Lung (tissue), 12 donors: Measurements from ENCODE around the gene TMOD4. TPM values are rescaled to one million over a fixed set of nuclear protein-coding genes. Genes with fewer than 3 reads are reported as not detected.

Source experiments
- ATAC-seq: fragments of 200-7000 bp; cut with Tn5 transposase; one replicate; pipeline ENCODE4 v1.9.1; 2020; ENCODE audit warnings: moderate number of reproducible peaks; ENCODE audit not compliant: insufficient read depth, low FRiP score
- DNase-seq, 3 donors: peaks; one replicate each; pipeline ENCODE4 v3.0.0-alpha.2; 2013 to 2017
- H3K27ac ChIP-seq, 2 donors: one replicate each; pipeline ENCODE4 v1.5.1; 2013; ENCODE audit warnings: mild to moderate bottlenecking in 2 of 2, moderate library complexity in 2 of 2, control low read depth in 1 of 2, inconsistent platforms in 1 of 2, low read depth in 1 of 2, low read length in 1 of 2
- H3K27me3 ChIP-seq, 3 donors: one replicate each; pipeline ENCODE4 v1.5.1; 2013; ENCODE audit warnings: low read length in 2 of 3; ENCODE audit not compliant: control insufficient read depth in 3 of 3, insufficient read depth in 3 of 3
- H3K36me3 ChIP-seq, 4 donors: one replicate each; pipeline ENCODE4 v1.5.1; 2013; ENCODE audit warnings: low read length in 4 of 4, mild to moderate bottlenecking in 1 of 4, moderate library complexity in 1 of 4; ENCODE audit not compliant: control insufficient read depth in 4 of 4, insufficient read depth in 4 of 4
- H3K4me1 ChIP-seq, 5 donors: one replicate each; pipeline ENCODE4 v1.5.1; 2013; ENCODE audit warnings: low read length in 5 of 5, mild to moderate bottlenecking in 2 of 5, moderate library complexity in 1 of 5; ENCODE audit not compliant: control insufficient read depth in 5 of 5, insufficient read depth in 5 of 5
- H3K4me3 ChIP-seq: one replicate; pipeline ENCODE4 v1.5.1; 2013; ENCODE audit warnings: mild to moderate bottlenecking, control low read depth, moderate library complexity
- H3K9ac ChIP-seq, 2 donors: one replicate each; pipeline ENCODE4 v1.5.1; 2013; ENCODE audit warnings: low read length in 2 of 2, control low read depth in 1 of 2; ENCODE audit not compliant: insufficient read depth in 1 of 2
- H3K9me3 ChIP-seq, 4 donors: one replicate each; pipeline ENCODE4 v1.5.1; 2013; ENCODE audit warnings: low read length in 3 of 4, mild to moderate bottlenecking in 1 of 4, moderate library complexity in 1 of 4; ENCODE audit not compliant: control insufficient read depth in 4 of 4, insufficient read depth in 3 of 4
- CTCF ChIP-seq: IDR thresholded peaks from 2 replicates; pipeline ENCODE4 v1.5.1; 2012; ENCODE audit warnings: mild to moderate bottlenecking; ENCODE audit errors: control extremely low read depth, extremely low read depth
- WGBS, 2 donors: extraction: QIAGEN DNeasy Blood & Tissue Kit; methylation state at CpG; one replicate each; pipeline ENCODE4 v1.1.7; 2013; 5-methylcytosine and 5-hydroxymethylcytosine counted together
- polyA plus RNA-seq, 2 donors: library from polyadenylated mRNA; stranded (reverse); fragments of 200-250 nt; gene quantifications; one replicate each; pipeline ENCODE4 v1.2.1, GENCODE V29; 2013
- total RNA-seq, 2 donors: library from RNA; depleted of rRNA in 1 of 2; stranded (reverse); fragments of >200 nt in 1 of 2; gene quantifications; one replicate each; pipeline ENCODE4 v1.2.1, GENCODE V29; 2014 to 2021
- donor health status: control.
- donor health status: control.
- donor health status: Bipolar disorder and iron deficiency.
- donor health status: healthy.
- donor health status: DM: yes; HTN: yes; CAD: no.

Gene TMOD4
- total and polyA plus RNA-seq, 4 donors, result 0.18 to 0.83 (median 0.31) TPM; not detected in 1

DNA sequence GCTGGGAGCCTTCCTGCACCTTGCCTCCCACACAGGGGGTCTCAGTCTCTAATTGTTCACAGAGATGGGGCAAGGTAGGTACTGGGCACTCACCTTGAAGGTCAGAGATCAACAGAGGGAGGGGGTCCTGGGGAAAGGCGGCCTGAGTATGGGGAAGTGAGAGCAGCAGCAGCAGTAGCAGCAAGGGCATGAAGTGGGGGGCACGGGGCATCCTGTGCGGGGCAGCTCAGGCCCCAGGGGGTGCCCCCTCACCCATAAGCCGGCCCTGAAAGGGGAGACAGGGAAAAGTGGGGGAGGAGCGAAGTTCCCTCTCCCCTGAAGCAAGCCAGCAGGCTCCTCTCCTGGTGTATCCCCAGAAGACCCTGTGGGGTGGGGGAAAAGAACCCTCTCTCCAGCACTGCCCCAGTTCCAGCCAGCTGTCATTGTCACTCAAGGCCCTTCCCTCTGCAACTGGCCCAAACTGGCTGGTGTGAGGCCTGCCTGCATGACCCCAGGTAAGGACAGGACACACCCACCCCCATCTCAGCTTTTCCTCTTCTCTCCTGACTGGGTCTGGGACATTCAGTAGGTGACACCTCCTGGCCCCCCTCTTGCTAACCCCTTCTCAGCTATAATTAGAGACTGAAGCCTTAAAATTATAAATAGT is 33.2 kb downstream of the TMOD4 start:
- H3K27ac ChIP-seq, result peak overlapping the region in 1 of 2 donors; percentile 84
- no peak overlapping the region for H3K9ac ChIP-seq
- no peak for TF ChIP-seq CTCF
- H3K4me1 ChIP-seq, result peaks cover 7 to 32% (median 12%) of the 10 kb centered on the region in 5 donors
- no peak for DNase-seq
- no peak for ATAC-seq
- 89 to 90% methylated on average over 5 of the region's 5 CpGs for WGBS, 2 donors
- no peak overlapping the region for H3K4me3 ChIP-seq
- H3K9me3 ChIP-seq, result no peaks in the 10 kb centered on the region
- H3K27me3 ChIP-seq, result no peaks in the 10 kb centered on the region
- peaks cover 0 to 13% (median 5%) of the 10 kb centered on the region in 4 donors for H3K36me3 ChIP-seq

DNA sequence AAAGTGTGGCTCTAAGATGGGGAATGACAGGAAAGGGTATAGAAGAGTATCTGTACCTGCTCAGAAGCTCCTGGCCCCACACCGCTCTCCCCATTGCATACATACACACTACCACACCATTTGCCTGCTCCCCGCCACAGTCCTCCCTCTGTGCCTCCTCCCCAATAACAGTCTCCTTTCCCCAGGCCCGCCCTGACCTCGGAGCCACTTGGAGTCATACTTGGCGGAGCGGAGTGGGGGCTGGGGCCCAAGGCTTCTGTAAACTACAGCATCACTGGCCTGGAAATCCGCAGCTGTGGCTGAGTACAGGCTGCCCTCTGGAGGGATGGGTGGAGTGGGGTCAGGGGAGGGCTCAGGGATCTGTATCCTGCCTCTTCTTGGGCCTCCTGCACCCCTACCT is 38.0 kb downstream of the TMOD4 start:
- no peak overlapping the region for H3K4me3 ChIP-seq
- no peak overlapping the region for H3K9ac ChIP-seq
- no peaks in the 10 kb centered on the region for H3K9me3 ChIP-seq
- peaks cover 0 to 43% (median 11%) of the 10 kb centered on the region in 4 donors for H3K36me3 ChIP-seq
- H3K27ac ChIP-seq, result no peak overlapping the region
- no peak for TF ChIP-seq CTCF
- no peaks in the 10 kb centered on the region for H3K4me1 ChIP-seq
- no peak for ATAC-seq
- H3K27me3 ChIP-seq, result no peaks in the 10 kb centered on the region
- no peak for DNase-seq
- WGBS, 2 donors, result 95 to 100% methylated on average over 7 of the region's 7 CpGs

DNA sequence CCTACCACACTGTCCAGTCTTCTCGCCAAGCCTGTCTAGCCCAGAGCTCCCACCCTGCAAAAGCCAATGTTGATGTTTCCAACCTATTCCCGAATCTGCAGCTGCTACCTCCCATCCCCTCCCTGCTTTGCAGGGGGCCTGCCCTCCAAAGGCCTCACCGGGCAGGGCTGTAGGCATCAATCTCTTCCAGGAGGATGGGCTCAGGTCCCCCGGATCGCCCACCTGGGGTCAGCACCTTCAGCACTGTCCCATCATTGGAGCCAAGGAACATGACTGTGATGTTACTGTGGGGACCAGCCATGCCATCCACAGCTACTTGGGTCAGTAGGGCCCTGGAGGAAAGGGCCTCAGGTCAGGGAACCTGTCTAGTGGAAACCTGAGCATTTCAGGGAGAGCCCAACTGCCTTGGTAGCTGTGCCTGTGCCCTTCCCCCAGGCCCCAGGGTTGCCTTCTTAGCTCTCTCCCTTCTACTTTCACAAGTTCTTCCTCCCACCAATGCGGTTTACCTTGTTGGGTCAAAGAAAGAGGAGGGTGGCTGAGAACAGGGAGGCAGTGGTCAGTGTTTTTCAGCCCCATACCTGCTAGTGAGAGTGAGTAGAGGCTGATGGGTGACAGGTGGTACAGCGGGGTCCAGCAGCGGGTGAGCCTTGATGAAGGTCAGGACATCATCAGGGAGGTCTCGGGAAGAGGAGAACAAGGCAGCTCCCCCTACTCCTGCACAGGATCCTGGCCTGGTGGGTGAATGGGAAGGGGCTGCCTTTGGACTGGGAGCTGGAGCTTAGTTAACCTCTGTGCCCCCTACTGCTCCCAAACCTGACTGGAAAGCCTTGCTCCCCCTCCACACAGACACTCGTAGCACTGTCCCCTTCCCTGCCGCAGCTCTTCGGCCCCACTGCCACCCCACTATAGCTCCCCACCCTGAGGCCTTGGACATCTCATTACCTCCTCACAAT is 40.1 kb downstream of the TMOD4 start:
- TF ChIP-seq CTCF, result no peak
- 93 to 95% methylated on average over 11 to 12 of the region's 12 CpGs for WGBS, 2 donors
- Histone ChIP-seq H3K9me3 (no peaks in the 10 kb centered on the region), H3K36me3 (peaks cover 0 to 36% (median 11%) of the 10 kb centered on the region in 4 donors), H3K4me3 (no peak overlapping the region), H3K27me3 (no peaks in the 10 kb centered on the region), H3K4me1 (peaks cover 0 to 17% (median 0%) of the 10 kb centered on the region in 5 donors), H3K27ac (no peak overlapping the region), H3K9ac (no peak overlapping the region)
- no peak for ATAC-seq
- no peak for DNase-seq
